Measurements from ENCODE around the gene ADAMTS16.

The ADAMTS16 gene

GRCh38 chr5:5360941-5361520, 220.9 kb downstream of the ADAMTS16 start:
- DNase-seq (ENCODE audit: low read depth) = no peak
- no peak for TF ChIP-seq CTCF (IDR thresholded peaks at IDR 0.05; ENCODE audit: low read length, missing control alignments)

GRCh38 chr5:5363045-5363444, 222.9 kb downstream of the ADAMTS16 start:
- TF ChIP-seq CTCF (IDR thresholded peaks at IDR 0.05; ENCODE audit: low read length, missing control alignments) = no peak
- H3K4me3 ChIP-seq (replicated peaks; ENCODE audit: low read depth, low read length) = no peak overlapping the region
- no peak for DNase-seq (ENCODE audit: low read depth)

More at GRCh38 chr5:5360941-5361520, 220.9 kb downstream of the ADAMTS16 start:
- no peak overlapping the region for H3K4me3 ChIP-seq (replicated peaks; ENCODE audit: low read depth, low read length)

- TF ChIP-seq CTCF (IDR thresholded peaks at IDR 0.05; ENCODE audit: low read length, missing control alignments) = no peak
- H3K4me3 ChIP-seq (replicated peaks; ENCODE audit: low read depth, low read length) = no peak overlapping the region
- DNase-seq (ENCODE audit: low read depth) = no peak
Observed at GRCh38 chr5:5364932-5365331, 224.8 kb downstream of the ADAMTS16 start.

GRCh38 chr5:5367739-5368138, 227.6 kb downstream of the ADAMTS16 start:
- TF ChIP-seq CTCF (IDR thresholded peaks at IDR 0.05; ENCODE audit: low read length, missing control alignments) = no peak
- no peak overlapping the region for H3K4me3 ChIP-seq (replicated peaks; ENCODE audit: low read depth, low read length)
- no peak for DNase-seq (ENCODE audit: low read depth)

- no peak overlapping the region for H3K4me3 ChIP-seq (replicated peaks; ENCODE audit: low read depth, low read length)
- TF ChIP-seq CTCF (IDR thresholded peaks at IDR 0.05; ENCODE audit: low read length, missing control alignments) = no peak
- no peak for DNase-seq (ENCODE audit: low read depth)
Observed at GRCh38 chr5:5369051-5369605, 229.0 kb downstream of the ADAMTS16 start.
